AG09319 (cell line): Measurements from ENCODE around the gene ARHGEF17.

ENCODE experiments used
- DNase-seq: peaks from one replicate; pipeline ENCODE4 v3.0.0-alpha.2; 2010; ENCODE audit warnings: low read depth; ENCODE audit errors: extremely low read depth
- TF ChIP-seq, protein P1 (sequence below): IDR thresholded peaks from 2 replicates; pipeline ENCODE4 v1.5.1; 2011; ENCODE audit warnings: low read depth, mild to moderate bottlenecking, inconsistent platforms, low read length, moderate library complexity

The ARHGEF17 gene

DNA sequence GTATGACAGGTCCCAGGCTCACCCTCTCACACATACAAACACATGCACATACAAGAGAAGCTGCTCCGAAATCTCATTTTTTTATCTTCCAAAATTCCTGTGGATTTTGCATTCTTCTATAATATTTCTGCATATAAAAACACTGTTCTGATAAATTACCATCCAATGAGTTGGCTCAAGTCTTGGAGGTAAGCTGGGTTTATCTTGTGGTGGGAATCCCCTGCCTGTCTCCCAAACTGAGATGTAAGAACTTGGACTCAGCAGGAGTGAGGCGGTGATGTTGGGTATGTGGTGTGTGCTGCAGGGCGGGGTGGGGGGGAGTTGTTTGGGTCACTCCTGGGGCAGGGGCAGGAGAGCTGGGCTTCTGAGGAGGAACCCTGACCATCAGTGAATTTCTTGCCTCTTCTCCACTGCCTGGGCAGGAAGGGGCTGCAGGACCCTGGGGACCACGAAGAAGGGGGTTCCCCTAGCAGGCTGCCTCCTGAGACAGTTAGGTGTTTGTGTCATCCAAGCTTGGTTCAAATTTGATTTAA lies 42.7 kb upstream of the ARHGEF17 start:
- DNase-seq: no peak
- TF ChIP-seq, protein P1, sequence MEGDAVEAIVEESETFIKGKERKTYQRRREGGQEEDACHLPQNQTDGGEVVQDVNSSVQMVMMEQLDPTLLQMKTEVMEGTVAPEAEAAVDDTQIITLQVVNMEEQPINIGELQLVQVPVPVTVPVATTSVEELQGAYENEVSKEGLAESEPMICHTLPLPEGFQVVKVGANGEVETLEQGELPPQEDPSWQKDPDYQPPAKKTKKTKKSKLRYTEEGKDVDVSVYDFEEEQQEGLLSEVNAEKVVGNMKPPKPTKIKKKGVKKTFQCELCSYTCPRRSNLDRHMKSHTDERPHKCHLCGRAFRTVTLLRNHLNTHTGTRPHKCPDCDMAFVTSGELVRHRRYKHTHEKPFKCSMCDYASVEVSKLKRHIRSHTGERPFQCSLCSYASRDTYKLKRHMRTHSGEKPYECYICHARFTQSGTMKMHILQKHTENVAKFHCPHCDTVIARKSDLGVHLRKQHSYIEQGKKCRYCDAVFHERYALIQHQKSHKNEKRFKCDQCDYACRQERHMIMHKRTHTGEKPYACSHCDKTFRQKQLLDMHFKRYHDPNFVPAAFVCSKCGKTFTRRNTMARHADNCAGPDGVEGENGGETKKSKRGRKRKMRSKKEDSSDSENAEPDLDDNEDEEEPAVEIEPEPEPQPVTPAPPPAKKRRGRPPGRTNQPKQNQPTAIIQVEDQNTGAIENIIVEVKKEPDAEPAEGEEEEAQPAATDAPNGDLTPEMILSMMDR: no peak

DNA sequence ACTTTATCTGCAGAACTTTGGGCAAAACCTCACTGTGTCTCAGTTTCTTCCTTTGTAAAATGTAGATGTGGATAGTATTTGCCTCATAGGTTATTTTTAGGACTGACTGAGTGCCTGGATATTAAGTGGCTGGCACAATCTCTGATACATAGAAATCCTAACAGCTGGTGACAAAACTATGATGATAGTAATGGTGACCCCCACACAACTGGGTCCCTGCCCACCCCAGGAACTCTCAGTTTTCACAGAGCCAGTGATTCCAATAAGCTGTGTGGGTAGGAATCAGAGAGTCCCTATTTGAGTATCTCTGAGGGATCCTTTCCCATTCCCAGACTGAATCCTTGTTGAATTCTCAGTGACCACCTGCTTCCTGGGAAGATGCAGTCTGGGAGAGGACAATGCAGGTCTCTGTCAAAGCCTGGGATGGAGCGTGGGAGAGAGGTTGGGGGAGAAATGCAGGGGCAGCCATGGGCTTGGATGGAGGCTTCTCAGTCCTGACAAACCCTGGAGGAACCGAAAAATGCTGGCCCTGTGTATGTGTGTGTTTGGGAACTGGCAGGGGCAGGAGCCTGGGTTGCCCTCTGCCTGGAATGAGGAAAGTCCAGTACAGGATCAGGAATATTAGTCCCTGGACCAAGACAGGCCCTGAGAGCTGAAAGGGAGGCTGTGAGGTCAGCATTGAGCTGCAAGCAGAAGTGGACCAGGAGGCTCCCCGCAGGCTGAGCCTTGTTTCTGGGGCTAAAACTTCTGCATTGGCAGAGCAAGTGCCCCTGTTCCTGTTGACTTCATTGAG lies 42.0 kb upstream of the ARHGEF17 start:
- no peak for DNase-seq
- TF ChIP-seq, protein P1: no peak

DNA sequence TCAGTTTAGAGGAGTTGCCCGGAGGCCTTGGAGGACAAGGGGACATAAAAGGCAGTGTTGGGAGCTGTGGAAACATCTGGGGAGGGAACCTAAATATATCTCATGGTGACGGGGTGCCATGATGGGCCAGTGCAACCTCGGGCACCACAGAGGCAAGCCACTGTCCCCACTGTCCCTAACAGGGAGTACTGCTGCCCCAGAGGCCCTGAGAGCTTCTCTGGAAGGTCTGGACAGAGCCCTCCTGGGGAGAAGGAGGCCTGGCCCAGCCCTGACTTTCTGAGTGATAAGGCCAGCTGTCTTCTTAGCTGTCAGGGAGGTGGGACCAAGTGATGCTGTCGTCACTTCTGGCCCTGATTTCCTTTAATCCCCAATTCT lies 41.4 kb upstream of the ARHGEF17 start:
- TF ChIP-seq, protein P1: no peak
- DNase-seq: no peak

DNA sequence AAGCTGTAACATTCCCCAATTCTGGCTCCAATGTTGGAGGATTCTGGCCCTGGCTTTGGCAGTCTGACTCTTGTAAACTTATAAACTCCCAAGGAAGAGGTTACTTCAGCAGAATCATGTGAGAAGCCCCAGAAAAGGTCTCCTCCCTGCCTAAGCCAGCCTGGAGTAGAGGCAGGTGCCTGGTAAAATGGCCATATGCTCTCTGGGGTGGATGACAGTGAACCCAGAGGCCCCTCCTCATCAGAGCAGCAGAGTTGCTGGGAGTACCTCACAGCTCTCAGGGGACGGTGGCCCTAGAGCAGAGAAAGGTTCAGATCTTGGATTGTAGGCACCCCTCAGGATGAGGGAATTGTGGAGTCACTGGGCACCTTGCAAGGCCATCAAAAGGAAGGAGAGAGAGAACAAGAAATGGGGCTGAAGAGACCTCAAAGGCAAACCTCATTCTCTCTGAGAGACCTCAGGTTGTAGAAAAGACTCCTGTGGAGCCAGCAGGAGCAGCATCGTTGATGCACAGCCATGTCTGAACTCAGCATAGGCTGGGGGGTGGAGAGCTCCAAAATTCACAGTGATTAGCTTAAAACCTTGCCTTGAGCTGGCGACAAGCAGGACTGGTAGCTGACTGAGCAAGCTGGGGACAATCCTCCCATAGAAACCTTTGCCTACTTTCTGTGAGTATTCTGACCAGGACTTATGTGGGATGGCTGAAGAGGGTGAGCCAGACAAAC lies 40.8 kb upstream of the ARHGEF17 start:
- DNase-seq: no peak
- TF ChIP-seq, protein P1: no peak

DNA sequence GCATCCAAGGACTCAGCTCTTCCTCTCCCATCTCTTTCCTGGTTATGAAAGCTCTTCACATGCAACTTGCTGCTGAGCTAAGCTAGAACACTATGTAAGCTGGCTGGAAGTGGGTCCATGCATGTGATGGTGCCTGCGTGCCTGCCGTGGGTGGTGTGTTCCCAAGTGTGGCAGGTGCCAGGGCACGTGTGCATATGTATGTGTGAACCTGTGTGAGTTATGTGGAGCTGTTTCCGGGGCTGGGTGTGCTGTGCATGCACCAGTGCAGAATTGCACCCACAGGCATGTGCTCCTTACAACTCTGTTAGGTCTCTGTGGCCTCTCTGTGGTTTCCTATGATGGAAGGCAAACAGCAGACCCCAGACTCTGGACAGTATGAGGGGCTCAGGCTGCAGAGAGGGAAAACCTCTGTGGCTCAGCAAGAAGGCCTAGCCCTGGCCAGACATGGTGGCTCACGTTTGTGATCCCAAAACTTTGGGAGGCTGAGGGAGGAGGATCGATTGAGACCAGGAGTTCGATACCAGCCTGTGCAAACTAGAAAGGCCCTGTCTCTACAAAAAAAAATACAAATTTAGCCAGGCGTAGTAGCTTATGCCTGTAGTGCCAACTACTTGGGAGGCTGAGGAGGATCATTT lies 40.1 kb upstream of the ARHGEF17 start:
- TF ChIP-seq, protein P1: no peak

DNA sequence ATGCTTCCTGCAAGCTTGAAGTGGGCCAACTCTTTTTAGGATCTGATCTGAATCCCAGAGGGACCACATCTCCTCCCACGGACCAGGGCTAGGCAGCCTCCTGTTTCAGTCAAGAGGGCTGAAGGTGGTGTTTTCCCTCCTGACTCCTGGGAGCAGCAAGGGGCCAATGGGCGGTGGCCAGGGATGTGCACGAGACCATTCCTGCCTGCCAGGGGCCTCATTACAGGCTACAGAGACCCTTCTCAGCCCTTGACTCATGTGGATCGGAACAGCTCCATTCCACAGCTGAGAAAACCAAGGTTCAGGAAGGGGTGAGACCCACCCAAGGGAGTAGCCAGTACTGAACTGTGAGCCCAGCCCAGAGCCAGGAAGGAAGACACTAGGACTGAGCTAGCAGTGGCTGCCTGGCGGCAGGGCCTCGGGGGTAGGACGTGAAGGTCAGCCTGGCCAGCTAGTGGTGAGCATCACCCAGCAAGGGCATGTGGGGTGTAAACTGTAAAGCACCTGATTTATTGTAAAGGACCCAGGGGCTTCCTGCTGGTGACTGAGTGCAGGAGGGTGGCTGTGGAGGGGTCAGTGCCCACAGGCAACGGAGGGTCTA lies 39.3 kb upstream of the ARHGEF17 start:
- no peak for DNase-seq
- TF ChIP-seq, protein P1: no peak

More for the DNA sequence above, 40.1 kb upstream of the ARHGEF17 start:
- DNase-seq: no peak
